IMR-90 (cell line): Measurements from ENCODE around the gene ASAP2.

ENCODE experiments used
- CEBPB ChIP-seq: IDR thresholded peaks from 2 replicates; pipeline ENCODE4 v1.6.1; 2012; ENCODE audit warnings: low read depth, low read length, improper control_type of control experiment
- CTCF ChIP-seq: conservative IDR thresholded peaks from 2 replicates; pipeline ENCODE4 v1.5.1; 2012; ENCODE audit warnings: mild to moderate bottlenecking, low read depth, low read length, improper control_type of control experiment
- FOS ChIP-seq: fragments of 150-350 bp; IDR thresholded peaks from 2 replicates; pipeline ENCODE4 v1.6.1; 2016; ENCODE audit warnings: low read depth, low read length
- MAFK ChIP-seq: IDR thresholded peaks from 2 replicates; pipeline ENCODE4 v1.6.1; 2012; ENCODE audit warnings: low read depth, low read length, improper control_type of control experiment
- POLR2A ChIP-seq: IDR thresholded peaks from 2 replicates; pipeline ENCODE4 v1.6.1; 2012; ENCODE audit warnings: mild to moderate bottlenecking, low read depth, low read length
- RAD21 ChIP-seq: IDR thresholded peaks from 2 replicates; pipeline ENCODE4 v1.6.1; 2012; ENCODE audit warnings: low read length, improper control_type of control experiment
- SMC3 ChIP-seq: fragments of 150-350 bp; IDR thresholded peaks from 2 replicates; pipeline ENCODE4 v1.6.1; 2016; ENCODE audit warnings: low read depth, mild to moderate bottlenecking, antibody characterized with exemption, low read length, moderate library complexity
- TF ChIP-seq, protein P1 (sequence below): fragments of 150-350 bp; IDR thresholded peaks from 2 replicates; pipeline ENCODE4 v1.6.1; 2016; ENCODE audit warnings: low read depth, mild to moderate bottlenecking, low read length, moderate library complexity, borderline replicate concordance

GRCh38 chr2:9188823-9189222 lies 17.8 kb upstream of the ASAP2 start:
- TF ChIP-seq, protein P1, sequence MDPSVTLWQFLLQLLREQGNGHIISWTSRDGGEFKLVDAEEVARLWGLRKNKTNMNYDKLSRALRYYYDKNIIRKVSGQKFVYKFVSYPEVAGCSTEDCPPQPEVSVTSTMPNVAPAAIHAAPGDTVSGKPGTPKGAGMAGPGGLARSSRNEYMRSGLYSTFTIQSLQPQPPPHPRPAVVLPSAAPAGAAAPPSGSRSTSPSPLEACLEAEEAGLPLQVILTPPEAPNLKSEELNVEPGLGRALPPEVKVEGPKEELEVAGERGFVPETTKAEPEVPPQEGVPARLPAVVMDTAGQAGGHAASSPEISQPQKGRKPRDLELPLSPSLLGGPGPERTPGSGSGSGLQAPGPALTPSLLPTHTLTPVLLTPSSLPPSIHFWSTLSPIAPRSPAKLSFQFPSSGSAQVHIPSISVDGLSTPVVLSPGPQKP = no peak
- TF ChIP-seq CTCF (no peak), RAD21 (no peak), MAFK (no peak), SMC3 (no peak), POLR2A (no peak), FOS (no peak), CEBPB (no peak)
